Large intestine (tissue), 12 donors: ENCODE results near the gene EN1. TPM values are rescaled to one million over a fixed set of nuclear protein-coding genes. Genes with fewer than 3 reads are reported as not detected.

Experiments
- DNase-seq, 2 donors: peaks; one replicate each; pipeline versions ENCODE4 v3.0.0 to v3.0.0-alpha.2; 2013
- H3K27ac ChIP-seq: one replicate; pipeline ENCODE4 v1.5.1; 2013; ENCODE audit warnings: low read length
- H3K27me3 ChIP-seq: 2 replicates; pipeline ENCODE4 v1.6.1; 2013; ENCODE audit warnings: low read length; ENCODE audit not compliant: control insufficient read depth, insufficient read depth
- H3K36me3 ChIP-seq: 2 replicates; pipeline ENCODE4 v1.6.1; 2013; ENCODE audit warnings: low read length; ENCODE audit not compliant: control insufficient read depth, insufficient read depth
- H3K4me1 ChIP-seq: one replicate; pipeline ENCODE4 v1.6.1; 2013; ENCODE audit warnings: low read length; ENCODE audit not compliant: control insufficient read depth, insufficient read depth
- H3K4me3 ChIP-seq: one replicate; pipeline ENCODE4 v1.5.1; 2013; ENCODE audit warnings: low read length
- H3K9me3 ChIP-seq: one replicate; pipeline ENCODE4 v1.6.1; 2013; ENCODE audit warnings: mild to moderate bottlenecking, low read depth, low read length, moderate library complexity; ENCODE audit not compliant: control insufficient read depth
- WGBS: methylation state at CpG from one replicate; pipeline ENCODE4 v1.1.5; 2013; ENCODE audit warnings: low lambda C conversion rate; ENCODE audit not compliant: insufficient coverage; 5-methylcytosine and 5-hydroxymethylcytosine counted together
- long read RNA-seq, 11 donors: transcript quantifications; one replicate each; lab custom pipeline, GENCODE V29; 2026
- polyA plus RNA-seq: library from polyadenylated mRNA; unstranded; fragments of 120-200 nt; gene quantifications from one replicate; pipeline ENCODE4 v1.2.1, GENCODE V29; 2013

The EN1 gene
- not detected for polyA plus RNA-seq
- long read RNA-seq, donor 1 = 0 reads
- long read RNA-seq, donor 2 = 0 reads
- long read RNA-seq, donor 3 = 0 reads
- long read RNA-seq, donor 4 = 0 reads
- long read RNA-seq, donor 5 = 0 reads
- long read RNA-seq, donor 6 = 0 reads
- long read RNA-seq, donor 7 = 0 reads
- long read RNA-seq, donor 8 = 0 reads
- long read RNA-seq, donor 9 = 0 reads
- long read RNA-seq, donor 10 = 0 reads
- long read RNA-seq, donor 11 = 0 reads

DNA sequence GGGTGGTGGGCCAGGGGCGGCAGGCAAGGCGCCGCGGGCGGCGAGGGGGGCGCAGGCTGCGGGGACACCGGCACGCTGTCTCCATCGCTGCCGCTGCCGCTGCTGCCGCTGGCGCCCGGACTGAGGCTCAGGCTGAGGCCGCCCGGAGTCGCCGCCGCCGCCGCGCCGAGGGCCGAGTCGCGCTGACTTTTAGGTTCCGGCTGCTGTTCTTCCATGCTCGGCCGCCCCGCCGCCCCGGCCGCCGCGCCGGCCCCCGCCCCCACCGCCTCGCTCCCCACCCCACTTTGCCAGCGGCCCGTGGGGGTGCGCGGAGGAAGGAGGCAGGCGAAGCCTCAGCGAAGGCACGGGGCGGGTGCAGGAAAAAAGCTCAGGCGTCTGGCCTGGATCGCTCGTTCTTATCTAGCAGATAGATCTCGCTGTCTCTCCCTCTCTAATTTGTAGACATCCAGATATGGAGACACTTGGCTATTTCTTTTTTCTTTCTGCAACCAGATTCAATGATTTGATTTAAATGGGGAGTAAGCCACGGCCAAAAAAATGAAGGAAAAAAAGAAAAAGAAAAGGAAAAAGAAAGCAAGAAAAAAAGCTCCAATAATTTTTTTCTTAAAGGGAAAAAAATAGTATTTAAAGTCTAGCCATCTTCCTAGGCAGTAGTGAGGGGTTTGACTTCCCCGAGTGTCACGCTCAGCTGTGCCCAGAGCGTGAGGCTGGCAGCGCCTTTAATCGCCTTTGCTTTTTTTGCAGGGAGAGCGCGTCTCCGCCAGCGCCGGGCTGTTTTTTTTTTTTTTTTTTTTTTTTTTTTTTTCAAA, at the start of gene EN1:
TSS of gene EN1 (minus strand) at position 696 of the 809 bp plus-strand sequence. CDS start at position 215, 481 bp downstream.
- Histone ChIP-seq H3K4me1 (peaks cover 9% of the 10 kb centered on the region), H3K4me3 (no peak within 1 kb of the TSS), H3K27ac (no peak within 1 kb of the TSS), H3K9me3 (peaks cover 8% of the 10 kb centered on the region), H3K27me3 (peaks cover 96% of the 10 kb centered on the region), H3K36me3 (no peaks in the 10 kb centered on the region)
- no peak for DNase-seq
- WGBS = 0% methylated on average over 1 of the region's 64 CpGs

DNA sequence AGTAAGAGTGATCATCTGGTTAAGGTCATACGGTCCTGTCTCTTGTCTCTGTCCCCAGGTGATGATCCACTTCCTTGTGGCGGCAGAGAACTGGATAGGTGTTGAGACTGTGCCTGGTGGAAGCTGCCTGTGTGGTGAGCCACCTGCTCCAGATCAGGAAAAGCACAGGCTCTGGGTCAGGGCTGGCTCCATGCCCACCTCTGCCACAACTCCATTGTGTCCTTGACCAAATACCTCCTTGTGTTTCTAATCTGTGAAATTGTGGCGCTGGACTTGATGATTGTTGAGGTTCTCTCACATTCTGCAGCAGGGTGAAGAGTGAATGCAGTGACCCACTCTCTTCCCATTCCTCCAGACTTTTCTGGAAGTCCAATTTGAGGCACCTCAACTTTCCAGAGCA, 45.7 kb upstream of the EN1 start:
- no peaks in the 10 kb centered on the region for H3K27me3 ChIP-seq
- H3K36me3 ChIP-seq = no peaks in the 10 kb centered on the region
- DNase-seq = no peak
- H3K4me1 ChIP-seq = no peaks in the 10 kb centered on the region
- H3K4me3 ChIP-seq = no peak overlapping the region
- WGBS = no CpG with 5 or more reads among the region's 3 CpGs
- H3K27ac ChIP-seq = no peak overlapping the region
- no peaks in the 10 kb centered on the region for H3K9me3 ChIP-seq

DNA sequence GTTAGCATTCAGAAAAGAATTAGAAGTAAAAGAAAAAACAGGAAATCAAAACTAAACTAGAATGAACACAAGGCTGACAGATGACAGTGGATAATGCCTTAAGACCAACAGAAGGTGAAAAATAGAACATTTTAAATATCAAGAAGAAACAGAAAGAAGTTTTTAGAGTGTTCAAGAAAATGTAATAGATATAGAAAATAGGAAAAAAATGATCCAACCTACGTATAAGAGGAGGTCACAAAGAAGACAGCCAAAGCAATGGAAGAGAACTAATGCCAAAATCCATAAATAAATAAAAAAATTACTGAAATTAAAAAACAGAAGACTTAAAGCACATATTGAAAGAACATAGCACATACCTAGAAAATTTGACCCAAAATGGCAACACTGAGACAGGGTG, 42.5 kb upstream of the EN1 start:
- no peak for DNase-seq
- Histone ChIP-seq H3K36me3 (no peaks in the 10 kb centered on the region), H3K4me3 (no peak overlapping the region), H3K27ac (no peak overlapping the region), H3K27me3 (no peaks in the 10 kb centered on the region), H3K4me1 (no peaks in the 10 kb centered on the region), H3K9me3 (no peaks in the 10 kb centered on the region)
- 62% methylated on average over 1 of the region's 1 CpG for WGBS

DNA sequence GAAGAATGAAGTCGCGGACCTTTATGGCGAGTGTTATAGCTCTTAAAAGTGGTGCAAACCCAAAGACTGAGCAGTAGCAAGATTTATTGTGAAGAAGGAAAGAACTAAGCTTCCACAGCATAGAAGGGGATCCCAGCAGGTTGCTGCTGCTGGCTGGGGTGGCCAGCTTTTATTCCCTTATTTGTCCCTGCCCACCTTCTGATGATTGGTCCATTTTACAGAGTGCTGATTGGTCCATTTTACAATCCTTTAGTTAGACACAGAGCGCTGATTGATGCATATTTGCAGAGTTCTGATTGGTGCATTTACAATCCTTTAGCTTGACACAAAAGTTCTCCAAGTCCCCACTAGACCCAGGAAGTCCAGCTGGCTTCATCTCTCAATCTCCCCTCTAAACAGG, 36.3 kb upstream of the EN1 start:
- no peak overlapping the region for H3K4me3 ChIP-seq
- H3K27me3 ChIP-seq = peaks cover 20% of the 10 kb centered on the region
- H3K36me3 ChIP-seq = no peaks in the 10 kb centered on the region
- no peaks in the 10 kb centered on the region for H3K9me3 ChIP-seq
- H3K27ac ChIP-seq = no peak overlapping the region
- DNase-seq = no peak
- no CpG with 5 or more reads among the region's 4 CpGs for WGBS
- no peaks in the 10 kb centered on the region for H3K4me1 ChIP-seq

DNA sequence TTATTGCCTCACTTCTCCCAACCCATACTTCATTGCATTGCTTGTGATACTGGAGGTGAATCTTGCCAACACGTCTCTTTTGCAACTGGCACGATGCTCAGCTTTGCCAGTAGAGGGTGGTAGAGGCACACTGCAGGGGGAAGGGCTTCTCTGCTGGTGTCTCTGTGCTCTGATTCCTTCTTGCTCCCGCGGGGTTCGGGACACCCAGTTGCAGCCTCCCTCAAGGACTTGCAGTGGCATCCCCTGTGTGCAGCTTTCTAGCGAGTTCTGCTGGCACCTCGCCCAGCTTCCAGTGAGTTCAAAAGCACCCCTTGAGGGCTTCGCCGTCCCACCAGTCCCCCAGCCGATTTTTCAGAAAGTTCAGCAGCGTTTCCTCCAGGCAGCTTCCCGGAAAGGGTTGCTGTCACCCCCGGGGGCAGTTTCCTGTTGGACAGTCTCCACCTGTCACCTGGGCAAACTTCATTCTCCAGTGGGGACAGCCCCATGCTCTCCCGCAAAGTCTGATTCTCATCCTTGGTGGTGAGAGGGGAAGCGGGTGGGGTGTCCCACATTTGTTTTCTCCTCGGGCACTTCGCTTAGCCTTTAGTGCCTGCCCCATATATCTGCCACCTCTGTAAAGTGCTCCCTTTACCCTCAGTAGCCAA, 35.4 kb upstream of the EN1 start:
- Histone ChIP-seq H3K36me3 (no peaks in the 10 kb centered on the region), H3K9me3 (no peaks in the 10 kb centered on the region), H3K4me3 (no peak overlapping the region), H3K4me1 (no peaks in the 10 kb centered on the region), H3K27ac (no peak overlapping the region), H3K27me3 (peaks cover 20% of the 10 kb centered on the region)
- DNase-seq = peak; percentile 37 to 43
- 52% methylated on average over 3 of the region's 17 CpGs for WGBS

DNA sequence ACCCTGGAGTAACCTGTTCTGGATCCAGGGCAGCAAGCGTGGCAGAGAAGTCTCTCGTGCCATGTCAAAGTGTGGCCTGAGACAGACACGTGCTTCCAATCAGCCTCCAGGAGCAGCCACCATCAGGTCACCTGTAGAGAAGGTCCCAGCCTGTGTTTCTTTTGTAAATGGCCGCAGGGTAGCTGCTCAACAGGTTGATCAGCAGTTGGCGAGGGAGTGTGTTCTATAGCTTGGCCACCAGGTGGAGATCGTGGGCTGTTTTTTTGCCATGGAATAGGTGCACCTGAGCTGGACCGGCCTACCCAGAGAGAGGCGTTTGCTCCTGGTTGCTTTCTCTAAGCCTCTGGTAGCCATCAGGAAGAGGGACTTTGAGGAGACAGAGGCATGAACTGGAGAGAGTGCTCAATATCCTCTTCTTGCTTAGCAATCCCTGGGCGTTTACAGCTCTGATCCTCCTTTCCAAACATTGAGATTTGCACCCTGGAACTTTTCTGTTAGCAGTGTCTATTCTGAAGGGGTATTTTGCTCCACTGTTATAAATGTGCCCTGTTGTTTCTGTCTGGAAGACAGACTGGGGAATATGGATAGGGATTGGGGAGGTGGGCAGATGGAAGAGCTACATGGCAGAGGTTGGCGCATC, 34.2 kb upstream of the EN1 start:
- peaks cover 20% of the 10 kb centered on the region for H3K27me3 ChIP-seq
- no peaks in the 10 kb centered on the region for H3K4me1 ChIP-seq
- H3K27ac ChIP-seq = no peak overlapping the region
- peak; percentile 29 to 46 for DNase-seq
- no peaks in the 10 kb centered on the region for H3K9me3 ChIP-seq
- H3K4me3 ChIP-seq = no peak overlapping the region
- WGBS = no CpG with 5 or more reads among the region's 10 CpGs
- H3K36me3 ChIP-seq = no peaks in the 10 kb centered on the region

DNA sequence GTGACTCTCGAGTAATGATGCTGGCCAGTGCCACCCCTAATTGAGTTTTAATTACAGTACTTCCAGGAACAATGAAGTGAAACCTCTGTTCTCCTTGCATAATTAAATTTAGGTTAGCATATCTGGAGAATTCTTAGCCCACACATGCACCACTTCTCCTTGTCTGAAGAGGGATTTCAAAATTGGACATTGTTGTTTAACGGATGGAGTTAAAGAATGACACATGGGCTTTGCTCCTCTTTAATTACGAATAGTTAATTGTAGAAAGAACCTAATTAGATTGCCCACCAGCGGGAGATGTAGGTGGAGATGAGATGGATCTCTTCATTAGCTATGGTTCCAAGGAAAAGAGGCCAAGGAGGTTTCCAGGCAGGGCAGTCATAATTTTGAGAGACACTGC, 33.1 kb upstream of the EN1 start:
- 86% methylated on average over 1 of the region's 4 CpGs for WGBS
- H3K27me3 ChIP-seq = peaks cover 24% of the 10 kb centered on the region
- no peak overlapping the region for H3K27ac ChIP-seq
- DNase-seq = no peak
- no peaks in the 10 kb centered on the region for H3K9me3 ChIP-seq
- H3K4me1 ChIP-seq = no peaks in the 10 kb centered on the region
- H3K36me3 ChIP-seq = no peaks in the 10 kb centered on the region
- no peak overlapping the region for H3K4me3 ChIP-seq

DNA sequence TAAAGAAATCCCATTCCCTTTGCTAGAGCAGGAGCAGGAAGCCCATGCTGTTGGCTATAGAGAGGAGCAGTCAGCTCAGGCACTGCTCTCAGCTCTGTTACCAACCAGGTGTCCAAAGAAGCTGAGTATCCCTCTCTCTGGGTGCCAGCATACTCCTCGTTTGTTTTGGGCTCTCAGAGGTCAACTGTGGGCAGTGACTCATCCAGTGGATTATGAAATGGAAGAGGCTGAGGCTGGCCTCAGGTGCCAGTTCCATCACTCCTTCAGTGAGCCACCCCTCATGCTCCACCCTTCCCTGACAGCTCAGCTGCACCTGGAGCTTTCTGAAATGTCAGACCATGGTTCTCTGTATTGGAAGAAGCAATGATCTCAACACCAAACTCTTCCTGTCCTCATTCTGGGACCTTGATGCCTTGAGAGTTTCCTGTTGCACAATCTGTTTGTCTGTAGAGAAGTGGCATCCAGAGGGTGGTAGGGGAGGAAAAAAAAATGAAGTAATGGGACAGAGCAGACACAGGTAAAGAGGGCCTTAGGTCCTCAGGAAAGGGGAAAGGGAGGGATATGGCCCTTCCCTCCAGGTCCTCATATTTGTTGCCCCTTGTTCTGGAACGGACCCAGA, 31.2 kb upstream of the EN1 start:
- no peaks in the 10 kb centered on the region for H3K9me3 ChIP-seq
- no peak for DNase-seq
- peaks cover 35% of the 10 kb centered on the region for H3K27me3 ChIP-seq
- H3K27ac ChIP-seq = no peak overlapping the region
- H3K36me3 ChIP-seq = no peaks in the 10 kb centered on the region
- no peak overlapping the region for H3K4me3 ChIP-seq
- H3K4me1 ChIP-seq = no peaks in the 10 kb centered on the region
- no CpG with 5 or more reads among the region's 2 CpGs for WGBS

DNA sequence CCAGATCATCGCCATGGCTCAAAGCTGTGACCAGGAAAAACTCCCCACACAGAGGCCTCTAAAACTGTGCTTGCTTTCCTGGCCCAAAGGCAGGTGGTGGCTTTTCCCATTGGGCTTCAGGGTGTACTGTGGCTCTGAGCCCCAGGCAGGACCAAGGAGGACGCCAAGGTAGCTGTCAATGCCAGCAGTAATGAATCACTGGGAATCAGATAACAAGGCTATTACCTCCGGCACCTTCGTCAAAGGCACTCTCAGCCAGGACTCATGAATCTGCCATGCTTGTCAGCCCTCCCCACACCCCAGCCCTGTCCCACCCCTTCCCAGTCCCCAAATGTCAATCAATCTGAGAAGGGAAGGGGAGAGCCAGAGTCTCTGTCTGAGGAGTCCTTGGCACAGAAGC, 27.9 kb upstream of the EN1 start:
- peaks cover 30% of the 10 kb centered on the region for H3K27me3 ChIP-seq
- no peak for DNase-seq
- H3K9me3 ChIP-seq = no peaks in the 10 kb centered on the region
- H3K4me1 ChIP-seq = no peaks in the 10 kb centered on the region
- H3K36me3 ChIP-seq = no peaks in the 10 kb centered on the region
- no peak overlapping the region for H3K4me3 ChIP-seq
- no peak overlapping the region for H3K27ac ChIP-seq
- WGBS = no CpG with 5 or more reads among the region's 4 CpGs

DNA sequence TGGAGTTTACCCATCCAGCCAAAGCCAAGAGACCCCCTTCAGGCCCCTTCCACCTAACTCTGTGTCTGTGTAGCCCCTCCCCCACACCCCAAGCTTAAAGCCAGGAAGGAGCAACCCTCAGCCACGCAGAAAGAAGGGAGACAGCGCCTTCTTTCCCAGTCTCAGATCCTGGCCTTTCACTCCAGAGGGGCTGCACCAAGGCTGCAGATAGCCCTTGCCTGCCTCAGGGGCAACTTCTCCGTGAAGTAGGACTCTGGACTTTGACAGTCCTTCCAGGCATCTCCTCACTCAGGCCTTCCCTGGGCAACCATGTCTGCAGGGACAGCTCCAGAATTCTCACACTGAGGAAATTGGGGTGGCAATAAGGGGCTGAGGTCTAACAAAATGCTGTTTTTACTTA, 26.9 kb upstream of the EN1 start:
- Histone ChIP-seq H3K9me3 (no peaks in the 10 kb centered on the region), H3K36me3 (no peaks in the 10 kb centered on the region), H3K27me3 (peaks cover 24% of the 10 kb centered on the region), H3K4me1 (no peaks in the 10 kb centered on the region), H3K4me3 (no peak overlapping the region), H3K27ac (no peak overlapping the region)
- no CpG with 5 or more reads among the region's 3 CpGs for WGBS
- DNase-seq = no peak
